SK-N-SH (cell line): Measurements from ENCODE around the gene CSRP2.

Experiments
- CTCF ChIP-seq: fragments of 200-600 bp; sonication (generic); IDR thresholded peaks from 2 replicates; pipeline ENCODE4 v1.6.1; 2017; ENCODE audit warnings: antibody characterized with exemption, mild to moderate bottlenecking, moderate library complexity
- EZH2phosphoT487 ChIP-seq: fragments of 200-600 bp; sonication (generic); IDR thresholded peaks from 2 replicates; pipeline ENCODE4 v1.6.1; 2017; ENCODE audit warnings: low read depth, mixed run types, mild to moderate bottlenecking, antibody characterized with exemption, moderate library complexity, borderline replicate concordance
- FOXJ3 ChIP-seq: sonication (generic); formaldehyde crosslinking; IDR thresholded peaks from 2 replicates; pipeline ENCODE4 v1.5.1; 2020; ENCODE audit warnings: mild to moderate bottlenecking, missing genetic modification reagents
- IRF3 ChIP-seq: fragments of 150-350 bp; IDR thresholded peaks from 2 replicates; pipeline ENCODE4 v1.6.1; 2016; ENCODE audit warnings: mild to moderate bottlenecking, low read depth, low read length
- MAX ChIP-seq: IDR thresholded peaks from 2 replicates; pipeline ENCODE4 v1.4.0; 2012; ENCODE audit warnings: low read depth
- MEF2A ChIP-seq: IDR thresholded peaks from 2 replicates; pipeline ENCODE4 v1.4.0; 2012; ENCODE audit warnings: low read depth, borderline replicate concordance
- POLR2AphosphoS5 ChIP-seq: IDR thresholded peaks from 2 replicates; pipeline ENCODE4 v1.6.1; 2012; ENCODE audit warnings: low read depth, low read length
- REST ChIP-seq: IDR thresholded peaks from 2 replicates; pipeline ENCODE4 v1.6.1; 2012; ENCODE audit warnings: mild to moderate bottlenecking, low read depth, low read length, moderate library complexity
- TCF12 ChIP-seq: IDR thresholded peaks from 2 replicates; pipeline ENCODE4 v1.4.0; 2012
- TEAD4 ChIP-seq: IDR thresholded peaks from 2 replicates; pipeline ENCODE4 v1.4.0; 2012; ENCODE audit warnings: mild to moderate bottlenecking, borderline replicate concordance; ENCODE audit not compliant: insufficient read depth
- YY1 ChIP-seq: IDR thresholded peaks from 2 replicates; pipeline ENCODE4 v1.4.0; 2012; ENCODE audit warnings: low read depth, mild to moderate bottlenecking
- TF ChIP-seq, protein P1 (sequence below): fragments of 150-350 bp; IDR thresholded peaks from 2 replicates; pipeline ENCODE4 v1.6.1; 2017; ENCODE audit warnings: antibody characterized with exemption, low read length, low read depth, borderline replicate concordance
- TF ChIP-seq, protein P2 (sequence below): IDR thresholded peaks from 2 replicates; pipeline ENCODE4 v1.4.0; 2012; ENCODE audit warnings: low read depth, borderline replicate concordance

- TF ChIP-seq POLR2AphosphoS5 (no peak), CTCF (no peak), MAX (no peak), TEAD4 (no peak), YY1 (no peak), EZH2phosphoT487 (no peak), REST (no peak), MEF2A (no peak), TCF12 (no peak), IRF3 (no peak), FOXJ3 (CRISPR knock-in tag) (no peak)
- TF ChIP-seq, protein P1, sequence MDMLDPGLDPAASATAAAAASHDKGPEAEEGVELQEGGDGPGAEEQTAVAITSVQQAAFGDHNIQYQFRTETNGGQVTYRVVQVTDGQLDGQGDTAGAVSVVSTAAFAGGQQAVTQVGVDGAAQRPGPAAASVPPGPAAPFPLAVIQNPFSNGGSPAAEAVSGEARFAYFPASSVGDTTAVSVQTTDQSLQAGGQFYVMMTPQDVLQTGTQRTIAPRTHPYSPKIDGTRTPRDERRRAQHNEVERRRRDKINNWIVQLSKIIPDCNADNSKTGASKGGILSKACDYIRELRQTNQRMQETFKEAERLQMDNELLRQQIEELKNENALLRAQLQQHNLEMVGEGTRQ: no peak
- TF ChIP-seq, protein P2, sequence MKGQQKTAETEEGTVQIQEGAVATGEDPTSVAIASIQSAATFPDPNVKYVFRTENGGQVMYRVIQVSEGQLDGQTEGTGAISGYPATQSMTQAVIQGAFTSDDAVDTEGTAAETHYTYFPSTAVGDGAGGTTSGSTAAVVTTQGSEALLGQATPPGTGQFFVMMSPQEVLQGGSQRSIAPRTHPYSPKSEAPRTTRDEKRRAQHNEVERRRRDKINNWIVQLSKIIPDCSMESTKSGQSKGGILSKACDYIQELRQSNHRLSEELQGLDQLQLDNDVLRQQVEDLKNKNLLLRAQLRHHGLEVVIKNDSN: no peak
These were observed 2.3 kb upstream of the CSRP2 start for GRCh38 chr12:76881142-76881541.
